NCI-H1048 (cell line): ENCODE data around the gene GALNT16.
"Not testable (repeated sequence)": the region's sequence is repeated elsewhere in the genome, so short reads cannot be mapped to it uniquely, and the experiment has no call there.

Experiments used
- DNase-seq: peaks from one replicate; lab custom pipeline; 2025; lab: John Stamatoyannopoulos, UW

Gene GALNT16

DNA sequence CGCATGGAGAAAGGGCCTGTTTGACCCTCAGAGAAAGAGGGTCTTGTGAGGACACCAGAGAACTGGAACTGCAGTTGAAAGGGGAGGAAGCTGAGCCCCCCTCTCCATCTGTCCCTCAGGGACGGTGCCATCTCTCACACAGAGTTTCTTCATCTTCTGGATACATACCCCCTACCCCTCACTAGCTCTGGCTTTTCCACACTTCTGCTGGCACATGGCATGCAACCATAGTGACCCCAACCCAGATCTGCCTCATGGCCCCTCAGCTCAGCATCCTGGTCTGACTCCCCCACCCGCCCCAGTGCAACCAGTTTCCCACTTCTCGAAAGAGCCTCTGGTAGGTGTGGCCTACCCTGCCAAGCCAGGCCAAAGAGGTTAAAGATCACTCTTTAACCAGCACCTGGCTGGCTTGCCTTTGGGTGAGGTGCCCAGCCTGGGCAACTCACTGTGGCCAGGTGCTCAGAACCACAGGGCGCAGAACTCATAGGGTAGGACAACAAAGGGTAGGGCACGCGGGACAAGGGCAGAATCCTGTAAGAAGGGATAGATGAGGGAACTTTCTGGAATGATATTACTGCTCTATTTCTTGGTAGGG, 25.8 kb downstream of the GALNT16 start:
- DNase-seq = no peak

- DNase-seq = no peak
Observed at GRCh38 chr14:69287098-69288010, 27.4 kb downstream of the GALNT16 start.

DNA sequence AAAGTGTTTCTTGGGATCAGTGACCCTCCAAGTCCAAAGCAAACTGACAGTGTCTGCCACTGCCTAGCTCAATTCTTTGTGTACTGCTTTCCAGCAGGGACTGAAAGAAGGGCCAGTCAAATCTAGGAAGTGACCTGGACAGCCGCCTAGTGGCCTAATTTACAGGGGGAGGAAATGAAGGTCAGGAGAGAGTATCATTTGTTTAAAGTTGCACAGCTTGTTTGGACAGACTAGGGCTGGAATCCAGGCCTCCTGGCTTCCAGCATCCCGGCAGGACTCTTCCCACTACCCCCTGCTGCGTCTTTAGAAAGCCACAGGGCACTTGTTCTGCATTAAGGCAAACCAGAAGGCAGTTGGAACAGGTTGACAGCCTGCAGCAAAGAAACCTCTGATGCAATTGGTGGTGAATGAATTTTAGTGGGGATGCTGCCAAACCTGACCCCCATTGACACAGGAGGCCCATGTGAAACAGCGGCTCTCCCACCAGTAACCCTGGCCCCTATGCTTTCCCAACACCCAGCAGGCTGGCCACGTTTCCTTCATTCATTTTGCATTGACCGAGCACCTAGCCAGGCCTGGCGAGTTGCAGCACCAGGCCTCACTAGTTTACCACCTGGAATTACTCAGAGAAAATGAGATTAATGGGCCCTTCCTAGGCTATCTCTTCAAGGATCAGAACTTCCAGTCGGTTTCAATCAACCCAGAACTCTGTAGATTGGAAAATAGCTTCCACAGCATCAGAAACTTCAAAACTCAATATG, 28.2 kb downstream of the GALNT16 start:
- DNase-seq = no peak

DNA sequence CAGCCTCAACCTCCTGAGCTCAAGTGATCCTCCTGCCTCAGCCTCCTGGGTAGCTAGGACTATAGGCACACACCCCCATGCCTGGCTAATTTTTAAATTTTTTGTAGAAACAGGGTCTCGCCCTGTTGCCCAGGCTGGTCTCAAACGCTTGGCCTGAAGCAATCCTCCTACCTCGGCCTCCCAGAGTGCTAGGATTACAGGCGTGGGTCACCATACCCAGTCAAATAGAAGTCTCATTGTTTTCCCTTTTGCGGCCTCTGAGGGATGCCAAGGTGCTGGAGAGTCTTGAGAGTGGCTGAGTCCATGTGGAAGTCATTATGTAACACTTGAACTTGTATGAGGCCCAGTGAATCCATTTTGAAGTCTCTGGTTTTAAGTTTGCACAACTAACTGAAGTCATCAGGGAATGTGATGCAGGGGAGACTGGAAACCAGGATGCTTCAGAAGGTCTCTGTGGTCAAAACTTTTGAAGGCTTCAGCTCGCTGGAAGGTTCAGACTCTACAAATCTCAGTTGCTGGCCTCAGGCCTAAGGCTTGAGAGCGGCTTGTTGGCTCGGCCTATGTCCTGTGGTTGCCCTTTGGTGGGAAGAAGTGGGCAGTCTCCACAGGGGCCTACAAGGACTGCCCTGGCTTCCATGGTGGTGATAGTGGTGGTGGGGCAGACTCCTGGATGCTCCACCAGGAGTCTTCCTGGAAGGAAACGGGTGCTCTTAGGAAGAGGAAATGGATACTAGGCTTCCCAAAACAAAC, 29.2 kb downstream of the GALNT16 start:
- no peak for DNase-seq

GRCh38 chr14:69289811-69290520, 30.0 kb downstream of the GALNT16 start:
- DNase-seq = no peak

DNA sequence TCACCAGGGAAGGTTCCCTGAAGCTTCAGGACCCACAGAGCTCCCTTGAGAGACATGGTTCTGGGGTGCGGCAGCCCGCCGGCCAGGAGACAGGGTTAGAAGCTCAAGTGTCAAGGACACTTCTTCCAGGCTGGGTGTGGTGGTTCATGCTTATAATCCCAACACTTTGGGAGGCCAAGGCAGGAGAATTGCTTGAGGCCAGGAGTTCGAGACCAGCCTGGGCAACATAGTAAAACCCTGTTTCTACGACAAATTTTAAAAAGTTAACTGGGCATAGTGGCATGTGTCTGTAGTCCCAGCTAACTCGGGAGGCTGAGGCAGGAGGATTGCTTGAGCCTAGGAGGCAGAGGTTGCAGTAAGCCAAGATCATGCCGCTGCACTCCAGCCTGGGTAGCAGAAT, 30.9 kb downstream of the GALNT16 start:
- not testable (repeated sequence) for DNase-seq

DNA sequence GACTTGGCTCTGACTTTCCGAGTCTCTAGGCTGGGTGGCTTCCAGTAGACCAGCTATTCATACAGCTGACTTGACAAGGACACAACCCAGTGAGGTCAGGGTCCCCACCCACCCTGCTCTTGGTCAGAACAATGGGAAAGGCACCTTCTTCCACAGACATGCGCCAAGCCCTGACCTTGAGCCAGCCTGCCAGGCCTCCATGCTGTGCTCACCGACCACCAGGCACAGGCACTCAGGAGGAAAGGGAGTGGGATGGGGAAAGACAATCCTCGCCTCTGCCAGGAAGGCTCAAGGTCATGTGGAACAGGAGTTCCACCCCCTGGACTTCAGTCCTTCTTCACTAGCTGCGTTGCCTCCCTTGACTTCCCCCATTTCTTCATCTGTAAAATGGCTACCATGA, 31.4 kb downstream of the GALNT16 start:
- no peak for DNase-seq

GRCh38 chr14:69291891-69292561, 32.1 kb downstream of the GALNT16 start:
- DNase-seq = no peak

DNA sequence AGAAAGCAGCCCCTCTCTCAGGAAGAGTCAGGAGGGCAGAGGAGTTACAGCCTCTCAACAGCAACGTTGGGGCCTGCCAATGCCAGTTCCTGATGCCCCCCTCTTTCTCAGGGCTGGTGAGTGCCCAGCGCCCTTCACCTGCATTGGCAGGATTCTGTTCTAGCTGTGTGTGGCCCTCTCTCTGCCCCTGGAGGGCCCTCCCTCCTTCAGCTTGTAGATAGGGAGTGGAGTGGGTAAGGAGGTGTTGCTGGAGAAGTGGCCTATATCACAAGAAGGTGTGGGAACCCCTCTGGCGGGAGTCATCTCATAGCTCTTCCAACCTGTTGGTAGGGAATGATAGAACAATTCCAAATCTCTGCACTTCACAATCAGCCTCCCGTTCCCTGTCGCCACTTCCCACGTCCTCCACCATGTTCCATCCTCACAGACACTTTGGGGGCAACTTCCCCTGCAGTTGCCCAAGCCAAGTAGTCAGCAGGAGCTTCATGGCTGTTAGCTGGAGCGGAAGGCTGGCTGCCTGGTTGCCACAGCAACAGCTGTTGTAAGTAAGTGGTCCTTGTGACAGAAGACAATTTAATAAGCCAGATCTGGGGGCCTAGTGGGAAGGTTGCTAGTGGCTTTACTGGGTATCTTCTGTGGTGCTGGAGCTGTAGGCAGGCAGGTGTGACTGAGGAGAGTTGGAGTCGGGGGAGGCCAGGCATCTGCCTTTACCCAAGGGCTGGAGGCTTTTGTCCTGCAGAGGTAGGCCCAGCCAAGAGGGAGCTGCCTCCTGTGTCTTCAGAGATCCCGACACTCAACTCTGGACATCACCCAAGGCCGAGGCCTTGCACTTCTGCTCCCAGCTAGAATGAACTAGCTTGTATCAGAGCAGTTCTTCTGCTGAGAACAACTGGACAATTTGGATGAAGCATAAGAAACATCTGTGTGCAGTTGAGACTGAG, 38.4 kb downstream of the GALNT16 start:
- DNase-seq = no peak

DNA sequence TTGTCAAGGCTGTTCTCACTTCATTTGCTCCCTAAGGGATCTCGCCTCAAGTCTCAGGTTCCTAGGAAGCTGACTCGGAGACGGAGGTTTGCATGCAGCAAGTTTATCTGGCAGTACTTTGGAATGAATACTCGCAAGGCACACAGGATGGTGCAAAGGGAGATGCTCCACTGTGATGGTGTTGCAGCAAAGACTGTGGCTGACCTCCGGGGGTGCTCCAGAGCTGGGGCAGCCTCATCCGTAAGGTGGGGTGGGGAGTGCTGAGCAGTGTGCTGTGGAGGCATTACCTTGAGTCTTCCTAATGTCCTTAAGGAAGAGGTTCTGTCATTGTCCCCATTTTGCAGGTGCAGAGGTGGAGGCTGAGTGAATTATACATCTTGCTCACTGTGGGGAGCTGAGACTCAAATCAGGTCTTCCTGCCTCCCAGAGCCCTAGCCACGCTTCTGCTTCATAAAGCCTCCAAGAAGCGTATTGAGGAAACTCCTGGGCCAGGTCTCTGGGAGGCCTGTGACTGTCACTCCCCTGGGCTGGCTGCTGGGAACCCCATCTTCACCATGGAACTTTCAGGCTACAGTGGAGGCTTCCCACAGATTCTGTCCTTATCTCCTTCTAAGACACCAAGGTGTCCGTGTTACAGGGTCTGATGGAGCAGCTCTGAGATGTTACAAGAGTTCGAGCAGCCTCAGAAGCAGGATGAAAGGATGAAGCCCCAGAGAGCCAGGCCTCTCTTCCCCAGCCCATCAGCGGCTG, 39.5 kb downstream of the GALNT16 start:
- DNase-seq = no peak

DNA sequence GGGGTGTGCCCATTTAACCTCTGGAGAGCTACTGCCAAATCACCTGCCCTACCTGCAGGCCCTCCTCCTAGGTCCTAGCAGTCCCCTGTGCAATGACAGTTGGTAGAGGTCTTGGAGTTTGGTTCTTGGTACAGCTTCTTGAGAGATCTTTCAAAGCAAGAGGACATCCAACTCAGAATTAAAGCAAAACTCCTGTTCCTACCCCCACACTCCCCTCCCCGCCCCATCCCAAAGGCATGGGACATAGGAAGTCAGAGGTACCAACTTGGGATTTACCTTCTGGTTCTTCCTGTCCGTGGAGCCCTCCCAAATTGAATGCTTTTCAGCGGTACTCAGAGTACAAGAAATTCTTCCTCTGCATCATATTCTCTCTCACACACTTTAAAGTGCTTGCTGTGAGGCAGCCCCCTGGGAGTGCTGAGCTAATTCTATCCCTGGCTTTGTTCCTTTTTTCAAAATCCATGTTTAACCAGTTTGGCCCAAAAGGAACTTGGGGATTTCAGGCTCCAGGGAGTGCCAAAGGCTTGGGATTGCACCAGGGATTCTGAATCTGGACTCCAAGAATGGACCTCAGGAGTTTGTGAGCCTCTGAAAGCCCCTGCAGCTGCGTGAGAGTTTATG, 40.8 kb downstream of the GALNT16 start:
- DNase-seq = no peak

DNA sequence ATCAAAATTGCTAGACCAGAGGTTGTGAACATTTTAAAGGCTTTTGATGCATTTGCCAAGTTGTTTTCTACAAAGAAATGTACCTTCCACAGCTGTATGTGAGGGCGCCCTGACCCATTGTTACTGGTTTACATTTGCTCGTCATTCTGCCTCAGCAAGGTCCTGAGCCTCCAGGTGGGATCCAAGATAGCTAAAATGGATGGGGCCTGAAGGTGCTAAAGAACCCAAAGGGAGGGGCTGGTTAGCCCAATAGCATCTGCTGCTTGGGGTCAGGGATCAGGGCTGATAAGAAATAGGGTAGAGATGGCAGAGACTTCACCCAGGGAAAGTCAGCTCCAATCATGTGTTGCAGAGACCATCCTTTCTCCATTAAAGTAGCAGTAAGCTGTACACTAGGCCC, 43.1 kb downstream of the GALNT16 start:
- DNase-seq = no peak

DNA sequence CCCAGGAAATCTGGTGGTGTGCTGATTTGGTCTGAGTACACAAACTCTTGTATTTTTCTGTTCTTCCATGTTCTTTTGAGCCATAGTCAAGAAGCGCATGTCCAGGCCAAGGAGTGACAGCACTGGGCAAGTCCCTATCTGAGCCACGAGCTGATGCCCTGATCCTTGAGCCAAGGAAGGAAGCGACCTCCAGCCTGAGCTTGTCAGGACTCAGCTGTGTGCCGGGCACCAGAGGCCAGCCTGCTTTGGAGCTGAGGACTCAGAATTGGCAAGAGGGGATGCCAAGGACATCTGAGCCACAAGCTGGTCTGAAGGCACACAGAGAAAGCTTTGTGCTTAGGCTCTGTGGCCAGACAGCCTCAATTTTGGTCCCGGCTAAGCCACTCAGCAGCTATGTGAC, 52.6 kb downstream of the GALNT16 start:
- DNase-seq = no peak

DNA sequence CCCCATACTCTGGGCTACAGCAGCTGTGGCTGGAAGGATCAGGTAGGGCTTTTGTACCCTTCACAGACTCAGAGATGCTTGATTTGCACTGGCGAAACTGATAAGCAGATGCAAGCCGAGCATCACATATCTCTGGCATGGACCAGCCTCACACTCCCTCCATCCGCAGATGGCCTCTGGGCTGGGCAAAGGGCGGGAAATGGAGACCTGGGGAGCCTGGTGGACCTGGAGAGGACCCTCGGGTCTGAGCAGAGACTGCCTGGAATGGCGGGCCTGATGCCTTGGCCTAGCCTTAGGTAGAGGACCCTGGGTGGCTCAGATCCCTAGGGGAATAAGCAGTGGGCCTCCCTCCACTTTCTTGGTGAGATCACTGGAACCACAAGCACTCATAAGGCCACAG, 53.2 kb downstream of the GALNT16 start:
- no peak for DNase-seq

GRCh38 chr14:69314327-69314726, 54.4 kb downstream of the GALNT16 start:
- DNase-seq = no peak

DNA sequence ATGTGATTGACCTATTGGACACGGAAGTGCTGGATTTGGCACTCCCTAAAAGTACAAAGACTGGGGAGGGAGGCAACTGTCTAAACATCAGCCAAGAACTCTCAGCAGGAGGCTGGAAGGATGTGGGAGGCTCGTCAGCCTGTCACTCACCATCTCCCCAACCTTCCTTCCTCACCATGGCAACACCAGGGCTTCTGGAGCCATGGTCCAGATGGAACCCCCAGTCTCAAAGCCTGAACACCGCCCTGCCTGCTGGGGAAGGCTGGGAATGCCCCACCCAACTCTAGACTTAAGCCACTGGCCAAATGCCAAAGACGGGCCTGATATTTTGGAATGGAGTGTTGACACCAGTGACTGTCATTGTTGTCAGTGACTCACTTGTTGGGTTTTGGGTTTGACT, 55.3 kb downstream of the GALNT16 start:
- DNase-seq = no peak

- no peak for DNase-seq
Observed at GRCh38 chr14:69316449-69317101, 56.6 kb downstream of the GALNT16 start.
